Stimulated activated CD8-positive, alpha-beta memory T cell treated with anti-CD3 and anti-CD28 coated beads, Interleukin-4, amount 100 ng/mL, for 24 hours (primary cell): Measurements from ENCODE around the gene DSC2.
"Not testable (repeated sequence)": the region's sequence is repeated elsewhere in the genome, so short reads cannot be mapped to it uniquely, and the experiment has no call there.

Source experiments
- DNase-seq: peaks from one replicate; pipeline ENCODE4 v3.0.0-alpha.2; 2020; ENCODE audit warnings: low read depth

Gene DSC2

DNA sequence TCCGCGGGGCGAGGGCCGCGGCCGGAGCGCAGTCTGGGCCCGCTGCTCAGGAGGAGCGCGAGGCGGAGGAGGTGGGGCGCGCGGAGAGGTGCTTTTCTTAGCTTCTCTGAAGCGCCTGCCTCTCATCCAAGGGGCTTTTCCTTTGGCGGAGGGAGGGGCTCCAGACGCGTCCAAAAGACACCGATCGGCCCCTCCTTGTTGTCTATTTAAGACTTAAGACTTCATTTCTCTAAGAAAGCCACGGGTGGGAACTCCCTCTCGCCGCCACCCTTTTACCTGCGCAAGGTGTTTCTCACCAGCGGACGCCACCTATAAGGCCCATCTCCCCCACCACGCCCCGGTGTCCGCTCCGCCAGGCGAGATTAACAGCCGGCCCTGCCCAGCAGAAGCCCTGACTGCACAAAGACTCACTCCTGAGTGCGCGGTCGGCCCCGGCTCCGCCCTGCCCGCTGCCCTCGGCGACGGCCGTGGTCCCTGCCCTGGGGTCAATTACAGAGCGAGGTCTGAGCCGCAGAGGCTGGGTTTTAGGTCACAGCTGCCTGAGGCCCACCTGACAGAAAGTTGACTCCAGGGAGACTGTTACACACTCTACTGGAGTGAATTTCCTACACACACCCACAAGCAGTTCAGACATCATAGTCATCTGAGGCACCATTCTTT, at the start of gene DSC2:
Gene DSC2 (minus strand): TSS at position 397 of the 660 bp plus-strand sequence. CDS start 450 bp downstream, outside the sequence.
- DNase-seq: no peak

DNA sequence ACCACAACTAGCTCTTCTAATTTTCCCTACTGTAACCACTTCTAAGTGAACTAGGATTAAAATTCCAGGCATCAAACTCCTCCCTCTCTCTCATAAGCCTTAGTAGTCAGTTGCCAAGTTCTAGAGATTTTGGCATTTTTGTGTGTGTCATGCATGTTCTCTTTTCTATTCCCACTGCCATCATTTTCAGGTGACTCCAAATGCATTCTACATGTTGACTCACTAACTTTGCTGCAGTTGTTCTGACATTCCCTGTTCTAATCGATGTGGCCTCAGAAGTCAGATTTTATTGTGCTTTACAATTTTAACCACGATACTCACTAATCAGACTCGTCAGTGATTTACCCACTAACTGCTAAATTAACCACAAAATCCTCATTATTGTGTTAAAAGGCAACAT, 47.1 kb upstream of the DSC2 start:
- DNase-seq: no peak

DNA sequence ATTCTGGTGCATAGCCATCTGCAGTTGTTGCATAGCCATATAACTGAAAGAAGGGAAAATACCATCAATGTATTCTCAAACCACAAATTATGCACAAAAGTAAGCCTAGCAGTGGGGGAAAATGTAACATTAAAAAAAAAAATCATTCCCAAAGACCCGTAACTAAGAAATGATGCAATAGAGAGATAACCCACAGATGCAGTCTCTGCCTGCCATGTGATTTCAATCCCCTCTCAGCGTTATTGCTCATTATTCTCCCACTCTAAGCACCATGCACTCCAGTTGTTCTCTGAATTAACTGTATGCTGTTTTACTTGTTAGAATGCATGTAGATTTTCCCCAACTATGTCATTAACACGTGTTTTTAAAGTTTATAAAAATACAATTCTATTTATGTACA, 46.4 kb upstream of the DSC2 start:
- no peak for DNase-seq

DNA sequence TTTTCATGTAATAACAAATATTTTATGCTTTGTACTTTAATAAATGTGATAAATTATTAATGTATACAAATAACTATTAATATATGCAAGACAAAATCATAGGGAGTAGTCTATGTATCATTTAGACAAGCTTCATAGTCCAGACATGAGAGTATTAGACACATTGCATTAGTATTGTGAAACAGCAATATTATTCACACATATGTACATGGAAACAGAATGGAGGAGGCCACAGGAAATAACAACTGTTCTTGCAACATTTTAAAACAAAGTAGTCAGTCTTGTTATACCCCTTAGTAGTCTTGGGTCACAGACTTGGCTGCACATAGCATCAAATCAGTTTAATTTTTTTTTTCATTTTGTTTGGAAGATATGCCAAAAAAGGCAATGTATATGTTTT, 44.6 kb upstream of the DSC2 start:
- DNase-seq: no peak

DNA sequence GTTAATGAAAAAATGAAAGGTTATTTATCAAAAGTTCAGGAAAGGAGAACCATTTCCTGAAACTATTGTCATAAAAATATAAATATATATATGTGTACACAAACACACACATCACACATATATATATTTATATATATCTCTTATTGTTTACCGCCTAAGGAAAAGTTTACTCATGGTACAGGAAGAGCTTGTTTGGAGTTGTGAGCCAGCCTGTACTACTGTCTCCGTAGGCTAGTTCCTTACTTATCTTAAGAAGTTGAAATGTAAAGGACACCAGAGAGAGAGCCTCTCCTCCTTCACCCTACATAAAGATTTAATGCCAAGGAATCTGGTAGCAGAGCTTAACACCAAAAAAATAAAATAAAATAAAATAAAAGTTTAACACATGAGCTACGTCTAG, 40.8 kb upstream of the DSC2 start:
- no peak for DNase-seq

DNA sequence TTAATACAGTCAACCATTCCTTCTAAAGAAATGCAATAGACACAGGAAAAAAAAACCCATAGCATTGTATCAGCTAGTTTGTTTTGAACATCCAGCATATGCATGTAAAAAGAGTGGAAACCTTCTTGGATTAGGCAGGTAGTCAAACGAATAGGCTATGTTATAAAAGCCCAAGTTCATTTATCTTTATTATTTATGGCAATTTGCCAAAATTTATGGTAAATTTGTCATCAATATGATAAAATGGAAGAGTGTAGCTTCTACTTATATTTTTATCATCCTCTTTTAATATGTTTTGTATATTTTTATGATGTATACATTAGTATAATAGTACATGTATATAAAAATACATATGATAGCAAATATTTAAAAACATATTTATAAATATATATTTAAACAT, 36.5 kb upstream of the DSC2 start:
- no peak for DNase-seq

DNA sequence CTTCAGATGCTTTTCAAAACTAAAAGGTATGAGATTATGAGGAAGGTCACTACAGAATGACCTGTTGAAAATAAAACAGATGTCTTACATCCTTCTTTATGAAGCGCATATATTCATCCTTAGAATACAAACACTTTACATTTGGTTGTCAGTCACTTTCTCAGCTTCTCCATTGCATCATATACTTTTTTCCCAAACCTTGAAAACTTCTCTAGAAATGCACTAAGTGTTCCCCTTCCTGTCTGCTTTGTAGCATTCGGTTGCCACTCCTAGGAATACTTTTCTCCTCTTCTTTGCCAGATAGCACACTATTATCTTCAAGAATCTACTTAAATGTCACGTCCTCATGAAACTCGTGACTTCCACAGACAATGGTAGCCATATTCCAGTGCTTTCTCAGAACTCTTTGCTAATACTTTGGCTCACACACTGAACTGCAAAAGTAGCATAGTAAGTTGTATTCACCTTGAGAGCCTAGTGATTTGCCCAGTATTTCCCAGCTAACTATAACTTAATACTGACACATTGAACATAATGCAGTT, 32.8 kb upstream of the DSC2 start:
- DNase-seq: no peak

DNA sequence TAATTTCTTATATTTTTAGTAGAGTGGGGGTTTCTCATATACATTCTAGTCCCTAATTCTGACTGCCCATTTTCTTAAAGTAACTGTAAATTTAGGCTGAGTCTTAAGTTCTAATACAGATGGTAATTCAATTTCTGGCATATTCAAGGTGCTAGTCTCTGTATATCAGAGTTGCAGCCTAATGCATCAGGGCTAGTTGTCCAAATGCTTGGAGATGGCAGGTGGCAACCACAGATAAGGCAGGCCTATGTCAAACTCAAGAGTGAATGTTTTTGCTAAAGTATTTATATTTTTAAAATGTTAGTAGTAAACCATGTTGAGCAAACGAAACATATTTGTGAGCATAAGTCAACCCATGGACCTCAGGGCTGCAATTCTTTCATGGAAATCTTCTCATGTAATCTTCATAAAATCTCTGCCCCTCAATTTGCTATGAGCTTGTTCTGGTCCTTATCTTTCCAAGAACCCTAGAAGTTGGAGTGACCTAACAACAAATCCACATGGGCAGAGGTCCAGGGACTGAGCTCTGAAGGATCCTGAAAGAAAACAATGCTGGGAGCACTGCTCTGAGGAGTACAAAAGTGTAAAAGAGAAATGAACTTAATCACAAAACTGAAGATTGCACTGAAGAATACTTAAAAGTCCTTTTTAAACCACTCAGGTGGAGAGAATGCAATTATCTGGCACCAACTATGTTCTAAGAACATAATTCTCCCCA, 27.3 kb upstream of the DSC2 start:
- DNase-seq: no peak

DNA sequence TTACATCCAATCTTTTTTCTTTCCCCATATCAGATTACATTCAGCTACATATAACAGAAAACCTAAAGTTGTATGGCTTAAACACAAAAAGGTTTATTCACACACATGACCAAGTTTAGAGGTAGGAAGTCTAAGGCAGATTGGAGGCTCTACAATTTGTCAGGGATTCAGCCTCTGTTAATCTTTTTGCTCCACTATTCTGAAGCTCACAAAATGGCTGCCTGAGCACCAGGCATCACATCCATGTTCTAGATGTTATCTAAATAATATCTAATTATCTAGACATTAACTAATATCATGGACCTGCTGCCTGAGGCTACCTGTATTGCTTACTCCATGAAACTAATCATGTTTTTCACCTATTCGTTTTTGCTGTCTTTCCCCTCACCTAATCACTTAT, 23.7 kb upstream of the DSC2 start:
- no peak for DNase-seq

DNA sequence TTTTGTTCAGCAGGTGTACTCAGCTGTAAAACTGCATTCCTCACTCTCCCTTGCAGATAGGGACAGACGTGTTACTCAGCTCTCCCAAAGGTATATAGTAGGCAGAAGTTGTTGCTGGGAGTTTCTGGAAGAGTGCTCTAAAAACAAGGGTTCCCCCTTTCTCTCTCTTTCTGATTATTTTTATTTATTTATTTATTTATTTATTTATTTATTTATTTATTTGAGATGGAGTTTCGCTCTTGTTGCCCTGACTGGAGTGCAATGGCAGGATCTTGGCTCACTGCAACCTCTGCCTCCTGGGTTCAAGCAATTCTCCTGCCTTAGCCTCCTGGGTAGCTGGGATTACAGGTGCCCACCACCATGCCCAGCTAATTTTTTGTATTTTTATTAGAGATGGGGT, 20.9 kb upstream of the DSC2 start:
- DNase-seq: not testable (repeated sequence)

DNA sequence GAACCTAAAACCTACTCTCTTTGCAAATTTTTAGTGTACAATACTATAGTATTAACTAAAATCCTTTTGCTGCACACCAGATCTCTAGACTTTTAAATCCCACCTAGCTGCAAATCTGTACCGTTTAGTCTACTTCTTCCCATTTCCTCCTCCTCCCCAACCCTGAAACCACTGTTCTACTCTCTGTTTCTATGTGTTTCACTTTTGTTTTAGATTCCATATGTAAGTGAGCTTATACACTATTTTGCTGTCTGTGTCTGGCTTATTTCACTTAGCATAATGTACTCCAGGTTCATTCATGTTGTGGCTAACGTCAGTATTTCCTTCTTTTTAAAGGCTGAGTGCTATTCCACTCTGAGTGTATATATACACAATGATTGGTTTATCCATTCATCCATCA, 18.4 kb upstream of the DSC2 start:
- DNase-seq: no peak

DNA sequence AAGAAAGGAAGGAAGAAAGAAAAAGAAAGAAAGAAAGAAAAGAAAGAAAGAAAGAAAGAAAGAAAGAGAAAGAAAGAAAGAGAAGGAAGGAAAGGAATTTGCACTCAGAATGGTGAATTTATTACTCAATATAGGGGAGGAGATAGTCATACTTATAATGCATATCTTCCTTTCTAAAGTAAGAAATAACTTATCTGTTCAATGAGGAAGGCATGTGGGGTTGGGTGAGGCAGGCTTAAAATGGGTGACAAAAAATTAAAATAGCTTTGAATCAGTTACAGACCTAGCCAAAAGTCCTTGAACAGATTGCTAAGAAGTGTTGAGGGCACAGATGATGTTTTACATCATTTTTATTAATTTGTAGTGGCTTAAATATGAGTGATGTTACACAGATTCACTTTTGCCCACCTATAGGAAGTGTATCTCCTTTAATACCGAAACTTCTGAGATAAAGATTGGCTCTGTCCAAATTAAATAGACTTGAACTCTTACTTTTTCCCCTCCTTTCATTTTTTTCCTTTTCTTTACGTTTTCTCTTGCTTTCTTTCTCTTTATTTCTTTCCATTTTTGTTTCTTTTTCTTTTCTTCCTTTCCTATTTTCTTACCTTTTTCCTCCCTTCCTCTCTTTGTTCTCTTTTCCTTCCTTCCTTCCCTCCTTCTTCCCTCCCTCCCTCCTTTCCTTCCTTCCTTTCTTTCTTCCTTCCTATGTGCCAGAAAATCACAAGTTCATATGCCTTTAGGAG, 14.8 kb upstream of the DSC2 start:
- DNase-seq: no peak

DNA sequence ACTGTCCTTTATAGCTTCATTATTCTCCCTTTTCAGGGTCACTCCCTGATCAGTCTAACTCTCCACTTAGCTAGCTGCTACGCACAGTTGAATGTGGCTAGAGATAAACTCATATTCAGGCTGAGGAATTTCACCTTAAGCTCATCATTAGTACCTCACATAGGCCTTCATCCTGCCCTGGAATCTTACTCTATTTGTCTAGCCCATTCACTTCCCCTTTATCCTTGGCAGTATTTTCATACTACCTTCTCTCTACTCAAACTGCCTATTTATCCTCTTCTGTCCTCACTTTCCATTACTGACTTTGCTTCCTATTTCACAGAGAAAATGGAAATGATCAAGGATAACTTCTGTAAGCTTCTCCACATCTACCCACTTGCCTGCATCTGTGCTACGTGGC, 10.6 kb upstream of the DSC2 start:
- DNase-seq: no peak

DNA sequence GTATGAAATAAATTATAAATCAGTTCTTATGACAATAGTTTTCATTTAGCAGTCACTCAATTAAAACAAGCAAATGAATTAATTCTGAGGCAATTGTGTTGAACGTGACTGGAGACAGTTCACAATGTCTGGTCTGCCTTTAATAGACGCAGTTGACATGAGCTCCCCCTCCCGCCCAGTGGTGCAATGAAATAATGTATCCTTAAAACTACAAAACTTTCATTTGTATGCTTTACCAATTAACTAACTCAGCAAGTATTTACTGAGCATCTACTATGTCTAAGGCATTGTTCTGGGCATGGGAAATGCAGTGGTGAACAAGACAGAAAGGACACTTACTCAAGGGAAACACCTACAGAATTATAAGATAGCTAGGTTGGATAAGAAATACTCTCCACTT, 3.5 kb upstream of the DSC2 start:
- no peak for DNase-seq

DNA sequence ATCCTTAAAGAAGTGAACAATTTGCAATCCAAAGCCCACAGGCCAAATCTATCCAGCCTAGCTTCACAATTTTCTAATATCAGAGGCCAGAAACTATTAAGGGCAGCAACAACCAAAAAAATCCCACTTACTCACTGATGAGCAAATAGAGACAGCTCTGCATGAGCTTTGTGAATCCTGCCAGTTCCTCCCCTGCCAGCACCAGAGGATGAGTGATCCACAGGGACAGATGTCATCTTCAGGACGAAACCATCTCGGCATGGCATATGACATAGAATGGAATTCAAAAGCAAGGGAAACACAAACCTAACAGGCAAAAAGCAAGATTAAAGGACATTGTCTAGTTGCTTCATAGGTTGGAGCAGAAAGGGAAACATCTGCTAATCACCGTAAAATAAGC, 2.2 kb upstream of the DSC2 start:
- no peak for DNase-seq

DNA sequence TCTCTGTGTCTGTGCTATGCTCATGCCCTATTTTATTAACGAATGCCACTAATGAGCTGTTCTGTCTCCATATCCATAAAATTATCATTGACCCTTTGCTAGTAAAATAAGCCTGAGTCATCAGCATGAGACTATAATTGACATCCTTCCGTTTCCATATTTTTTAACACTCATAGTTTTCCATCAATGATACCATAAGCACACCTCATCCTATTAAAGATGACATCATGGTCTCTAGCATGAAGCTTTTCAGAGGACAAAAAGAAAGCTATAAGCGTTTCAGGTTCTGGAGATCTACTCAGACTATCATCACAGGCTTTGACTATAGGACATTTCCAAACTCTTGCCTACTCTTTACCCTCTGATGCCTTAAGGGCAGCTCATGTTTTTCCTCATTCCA, 1.2 kb upstream of the DSC2 start:
- no peak for DNase-seq

DNA sequence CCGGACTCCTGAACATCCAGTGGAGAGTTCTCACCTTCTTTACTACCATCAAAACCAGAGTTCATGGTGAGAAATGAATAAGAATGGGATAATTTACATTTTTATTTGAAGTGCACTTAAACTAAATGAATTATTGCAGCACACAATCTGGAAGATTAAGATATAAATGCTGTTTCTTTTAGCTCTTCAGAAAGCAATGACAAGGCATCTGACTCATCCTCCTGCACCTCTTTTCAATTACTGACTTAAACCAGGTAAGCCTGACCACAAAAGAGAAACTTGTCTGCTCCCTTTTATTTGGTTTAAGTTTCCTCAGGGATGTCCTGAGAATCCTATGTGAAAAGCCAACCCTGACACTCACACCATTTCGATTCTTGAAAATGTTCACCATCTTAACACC, 720 bp upstream of the DSC2 start:
- no peak for DNase-seq

DNA sequence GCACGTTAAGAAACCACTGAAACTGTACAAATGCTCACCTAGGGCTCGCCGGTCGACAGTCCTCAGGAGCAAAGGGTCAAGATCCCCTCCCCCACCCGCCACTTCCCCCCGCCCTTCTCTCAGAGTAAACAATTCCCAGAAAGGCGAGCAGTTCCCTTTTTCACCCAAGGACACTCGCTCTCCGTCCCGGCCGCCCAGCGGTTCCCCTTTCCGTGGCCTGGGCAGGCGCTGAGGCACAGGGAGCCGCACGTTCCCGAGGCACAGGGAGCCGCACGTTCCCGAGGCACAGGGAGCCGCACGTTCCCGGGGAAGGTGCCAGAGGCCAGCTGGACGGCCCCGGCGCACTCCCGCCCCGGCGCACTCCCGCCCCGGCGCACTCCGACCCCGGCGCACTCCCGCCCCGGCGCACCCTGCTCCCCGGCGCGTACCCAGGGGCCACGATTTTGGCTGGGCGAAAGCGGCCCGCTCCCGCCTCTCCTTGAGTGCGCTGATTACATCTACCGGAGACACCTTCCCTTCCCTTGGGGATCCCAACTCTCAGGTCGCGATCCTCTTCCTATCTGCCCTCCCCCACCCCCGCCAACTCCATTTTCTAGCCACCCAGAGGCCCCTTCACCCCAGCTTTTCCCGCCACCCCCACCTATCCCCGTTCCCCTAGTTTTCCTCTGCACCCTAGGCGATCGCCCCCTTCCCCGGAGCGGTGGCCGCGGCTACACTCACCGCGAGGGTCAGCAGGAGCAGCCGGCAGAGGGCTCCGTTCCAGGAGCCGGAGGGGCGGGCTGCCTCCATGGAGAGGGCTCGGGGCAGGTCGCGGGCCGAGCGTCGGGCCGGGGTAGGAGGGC, 817 bp downstream of the DSC2 start:
- DNase-seq: no peak

DNA sequence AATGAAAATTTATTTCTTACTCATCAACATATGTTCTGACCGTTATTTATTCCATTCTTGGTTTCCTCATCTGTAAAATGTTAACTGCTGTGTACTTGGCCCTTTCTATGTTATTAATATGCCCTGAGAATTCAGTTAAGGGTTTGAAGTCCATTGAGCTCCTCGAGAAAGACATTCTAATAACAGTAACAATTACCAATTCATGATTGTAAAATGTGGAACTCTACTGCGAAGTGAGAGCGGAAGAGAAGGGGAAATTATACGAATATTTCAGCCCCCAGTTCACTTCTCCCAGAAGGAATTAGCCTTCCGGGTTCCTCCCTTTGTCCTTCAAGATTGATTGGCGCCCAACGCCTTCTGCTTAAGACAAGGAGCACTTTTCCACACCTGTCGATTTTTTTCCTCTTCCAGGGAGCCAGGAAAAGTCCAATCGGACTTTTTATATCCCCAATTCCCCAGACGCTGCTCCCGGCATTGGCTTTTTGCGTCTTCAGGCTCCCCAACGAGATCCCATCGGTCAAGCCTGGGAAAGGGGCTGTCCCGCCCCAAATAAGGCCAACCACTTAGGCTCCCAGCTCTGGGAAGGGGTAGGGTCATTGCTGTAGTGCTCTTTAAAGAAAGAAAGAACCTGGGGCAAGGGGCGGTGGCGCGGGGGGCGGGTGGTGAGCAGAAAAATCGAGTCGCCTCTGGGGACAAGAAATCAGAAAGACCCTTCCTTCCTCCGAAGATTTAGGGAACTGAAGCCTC, 1.6 kb downstream of the DSC2 start:
- DNase-seq: no peak

DNA sequence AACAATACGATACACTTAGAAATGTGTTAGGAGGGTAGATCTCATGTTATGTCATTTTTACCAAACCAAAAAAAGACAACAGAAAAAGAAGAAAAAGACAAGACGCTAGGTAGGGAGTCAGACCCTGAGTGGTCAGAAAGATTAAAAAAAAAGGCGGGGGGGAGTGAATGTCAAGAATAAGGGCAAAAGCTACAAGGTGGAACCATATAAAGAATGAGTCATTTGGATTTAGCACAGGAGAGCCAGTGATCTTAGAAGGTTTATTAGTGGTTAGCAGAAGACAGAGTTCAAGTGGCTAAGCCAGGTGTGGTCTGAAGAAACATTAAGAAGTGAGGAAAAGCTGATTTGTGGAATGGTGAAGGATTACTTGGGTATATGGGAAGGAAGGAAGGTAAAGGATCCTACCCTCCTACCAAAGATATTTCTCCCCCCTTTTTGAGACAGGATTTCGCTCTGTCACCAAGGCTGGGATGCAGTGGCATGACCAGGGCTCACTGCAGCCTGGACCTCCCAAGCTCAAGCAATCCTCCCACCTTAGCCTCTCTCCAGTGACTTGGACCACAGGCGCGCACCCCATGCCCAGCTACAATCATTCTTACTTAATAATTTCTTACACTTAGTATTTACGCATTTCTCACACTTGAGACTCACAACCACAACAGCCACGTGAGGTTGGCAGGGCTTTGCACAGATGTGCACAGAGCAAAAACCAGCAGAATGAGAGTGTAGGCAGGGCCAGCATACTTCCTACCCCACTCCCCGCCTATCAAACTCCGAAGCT, 2.6 kb downstream of the DSC2 start:
- no peak for DNase-seq

DNA sequence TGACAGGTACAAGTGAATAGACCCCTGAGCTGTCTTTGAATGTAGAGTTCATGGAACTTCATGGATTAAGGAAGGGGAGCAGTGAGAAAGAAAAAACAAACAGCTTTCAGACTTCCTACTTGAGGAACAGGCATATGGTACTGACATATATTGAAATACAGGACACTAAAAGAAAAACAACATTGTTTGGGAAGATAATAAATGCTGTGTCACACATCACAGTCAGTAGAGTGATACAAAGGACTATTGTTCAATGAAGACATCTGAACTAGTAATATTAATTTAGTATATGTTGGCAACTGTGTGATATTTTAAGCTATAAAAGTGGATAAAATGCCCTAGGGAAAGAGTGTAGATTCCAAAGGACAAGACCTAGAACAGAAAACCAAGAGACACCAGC, 3.3 kb downstream of the DSC2 start:
- no peak for DNase-seq
